Mammary epithelial cell (primary cell): Measurements from ENCODE around the gene SEMA3D.

Experiments used
- CTCF ChIP-seq, 2 donors: IDR thresholded peaks in 1 of 2; conservative IDR thresholded peaks in 1 of 2; 2 replicates each; pipeline ENCODE4 v1.5.1; 2011 to 2012; ENCODE audit warnings: inconsistent platforms in 2 of 2, low read length in 2 of 2, mild to moderate bottlenecking in 2 of 2, control low read depth in 1 of 2, low read depth in 1 of 2; ENCODE audit not compliant: insufficient read depth in 1 of 2; ENCODE audit errors: extremely low read depth in 1 of 2
- EZH2 ChIP-seq: IDR thresholded peaks from 2 replicates; pipeline ENCODE4 v1.6.1; 2012; ENCODE audit warnings: low read length, inconsistent platforms, borderline replicate concordance

- TF ChIP-seq CTCF (conservative IDR thresholded peaks at IDR 0.05 in 1 of 2, IDR thresholded peaks at IDR 0.05 in 1 of 2; ENCODE audit: extremely low read depth in 1 of 2, insufficient read depth in 1 of 2, low read depth in 1 of 2, low read length in 2 of 2) (peak; percentile 33 to 49), EZH2 (no peak)
Observed at GRCh38 chr7:85191383-85191782, 4.5 kb upstream of the SEMA3D start.
